Fibroblast of mammary gland (primary cell): ENCODE results near the gene SLC24A5.
A peak's percentile ranks its signal among the peaks of the same experiment; 100 is the strongest.

Experiments used
- DNase-seq: peaks from one replicate; pipeline ENCODE4 v3.0.0-alpha.2; 2010; ENCODE audit warnings: low read depth
- H3K4me3 ChIP-seq: 2 replicates; pipeline ENCODE4 v1.5.1; 2011; ENCODE audit warnings: low read depth, mild to moderate bottlenecking, low read length, moderate library complexity; ENCODE audit not compliant: control insufficient read depth
- CTCF ChIP-seq: conservative IDR thresholded peaks from 2 replicates; pipeline ENCODE4 v1.5.1; 2011; ENCODE audit warnings: low read depth, low read length, inconsistent platforms; ENCODE audit not compliant: control insufficient read depth, insufficient read depth

SLC24A5 gene

GRCh38 chr15:48091522-48091921 is 29.3 kb upstream of the SLC24A5 start:
- DNase-seq = no peak
- H3K4me3 ChIP-seq = no peak overlapping the region
- no peak for TF ChIP-seq CTCF

- H3K4me3 ChIP-seq = no peak overlapping the region
- no peak for DNase-seq
- no peak for TF ChIP-seq CTCF
Observed at GRCh38 chr15:48096355-48096786, 24.4 kb upstream of the SLC24A5 start.

- no peak overlapping the region for H3K4me3 ChIP-seq
- no peak for TF ChIP-seq CTCF
- peak; percentile 92 for DNase-seq
Observed at GRCh38 chr15:48096813-48097212, 24.0 kb upstream of the SLC24A5 start.

- no peak overlapping the region for H3K4me3 ChIP-seq
- DNase-seq = no peak
- TF ChIP-seq CTCF = no peak
Observed at GRCh38 chr15:48097264-48097663, 23.5 kb upstream of the SLC24A5 start.

GRCh38 chr15:48101376-48101961 is 19.3 kb upstream of the SLC24A5 start:
- DNase-seq = no peak
- TF ChIP-seq CTCF = no peak
- H3K4me3 ChIP-seq = no peak overlapping the region

- DNase-seq = no peak
- no peak for TF ChIP-seq CTCF
- H3K4me3 ChIP-seq = no peak overlapping the region
Observed at GRCh38 chr15:48102167-48102566, 18.6 kb upstream of the SLC24A5 start.

- TF ChIP-seq CTCF = no peak
- no peak overlapping the region for H3K4me3 ChIP-seq
- no peak for DNase-seq
Observed at GRCh38 chr15:48103647-48104046, 17.1 kb upstream of the SLC24A5 start.
